Gastrocnemius medialis (tissue), 4 donors: ENCODE data around the gene ZNF205.

ENCODE experiments used
- CTCF ChIP-seq, 5 experiments: fragments of 450-650 bp in 3 of 5; fragments of 200-600 bp in 2 of 5; sonication (generic) in 2 of 5; IDR thresholded peaks in 4 of 5; conservative IDR thresholded peaks in 1 of 5; 1 replicate in 4 of 5; 2 replicates in 1 of 5; pipeline ENCODE4 v1.5.1; 2016 to 2019; ENCODE audit warnings: antibody characterized with exemption in 5 of 5, mild to moderate bottlenecking in 3 of 5, moderate library complexity in 3 of 5
- POLR2A ChIP-seq, 2 donors: fragments of 450-650 bp; IDR thresholded peaks; one replicate each; pipeline ENCODE4 v1.6.1; 2017; ENCODE audit warnings: antibody characterized with exemption in 2 of 2, mild to moderate bottlenecking in 2 of 2, moderate library complexity in 2 of 2

GRCh38 chr16:3155972-3156371 lies 43.6 kb downstream of the ZNF205 start:
- TF ChIP-seq POLR2A (IDR thresholded peaks at IDR 0.05) (no peak), CTCF (IDR thresholded peaks at IDR 0.05 in 4 of 5, conservative IDR thresholded peaks at IDR 0.05 in 1 of 5) (no peak)
